Adrenal gland (tissue), 12 donors: Measurements from ENCODE around the gene BDH2. TPM values are rescaled to one million over a fixed set of nuclear protein-coding genes. Genes with fewer than 3 reads are reported as not detected.

Source experiments
- DNase-seq, 7 donors: peaks; one replicate each; pipeline ENCODE4 v3.0.0-alpha.2; 2019 to 2020
- H3K27ac ChIP-seq, 5 donors: fragments of 200-600 bp; sonication (generic) in 4 of 5; 1 replicate in 3 of 5; 2 replicates in 2 of 5; pipeline versions ENCODE4 v1.5.1 to v1.8.0; 2016 to 2020; ENCODE audit warnings: mild to moderate bottlenecking in 1 of 5
- H3K27me3 ChIP-seq: fragments of 200-600 bp; 2 replicates; pipeline ENCODE4 v1.8.0; 2021
- H3K36me3 ChIP-seq, 2 donors: fragments of 200-600 bp; replicated peaks in 1 of 2; 1 replicate in 1 of 2; 2 replicates in 1 of 2; pipeline versions ENCODE4 v1.5.1 to v1.8.0; 2018 to 2022
- H3K4me1 ChIP-seq, 2 donors: fragments of 200-600 bp; replicated peaks in 1 of 2; 1 replicate in 1 of 2; 2 replicates in 1 of 2; pipeline versions ENCODE4 v1.5.1 to v1.8.0; 2018 to 2021
- H3K4me3 ChIP-seq, 4 donors: fragments of 200-600 bp; sonication (generic) in 3 of 4; one replicate each; pipeline ENCODE4 v1.5.1; 2016 to 2018
- H3K9me3 ChIP-seq, 3 donors: fragments of 200-600 bp; sonication (generic) in 1 of 3; replicated peaks in 1 of 3; 1 replicate in 2 of 3; 2 replicates in 1 of 3; pipeline versions ENCODE4 v1.5.1 to v1.8.0; 2016 to 2021
- POLR2A ChIP-seq, 2 donors: fragments of 450-650 bp; IDR thresholded peaks; one replicate each; pipeline ENCODE4 v1.6.1; 2017; ENCODE audit warnings: antibody characterized with exemption in 2 of 2, mild to moderate bottlenecking in 2 of 2, moderate library complexity in 1 of 2
- WGBS, 4 donors: extraction: QIAGEN DNeasy Blood & Tissue Kit in 2 of 4; methylation state at CpG; one replicate each; pipeline versions ENCODE4 v1.1.5 to v1.1.7; 2013 to 2017; 5-methylcytosine and 5-hydroxymethylcytosine counted together
- intact Hi-C, 2 donors: fragments of 100-400 bp; cut with DNase I; formaldehyde crosslinking; loops; one replicate each; pipeline versions ENCODE4 v1.14.1 to v1.15.0; 2022 to 2023
- polyA plus RNA-seq, 3 donors: library from polyadenylated mRNA; stranded (reverse); fragments of 200-250 nt in 2 of 3; fragments of 350-450 nt in 1 of 3; fragmentation: Illumina TruSeq in 1 of 3; extraction: RNeasy Lipid Tissue Mini Kit (QIAGEN cat#74804) in 1 of 3; gene quantifications; one replicate each; pipeline ENCODE4 v1.2.3, GENCODE V29; 2013 to 2014
- total RNA-seq, 9 donors: library from RNA; depleted of rRNA in 4 of 9; stranded (reverse); fragments of >200 nt in 4 of 9; fragments of 120-200 nt in 1 of 9; fragmentation: NEBNext Ultra II Directional in 1 of 9; extraction: Animal tissue kit (Norgen Biotek cat#: 25700) in 1 of 9; gene quantifications; one replicate each; pipeline versions ENCODE4 v1.1.0 to v1.2.4, GENCODE V29; 2013 to 2023
- TF ChIP-seq, protein P1 (sequence below), 6 experiments: fragments of 450-650 bp in 4 of 6; fragments of 200-600 bp in 2 of 6; sonication (generic) in 1 of 6; IDR thresholded peaks; 1 replicate in 5 of 6; 2 replicates in 1 of 6; pipeline versions ENCODE4 v1.5.1 to v1.8.0; 2016 to 2021; ENCODE audit warnings: antibody characterized with exemption in 6 of 6, mild to moderate bottlenecking in 2 of 6, moderate library complexity in 1 of 6
- donor health status: healthy with polysubstance abuse.
- donor health status: Bipolar disorder and iron deficiency.
- donor health status: DM: yes; HTN: yes; CAD: no.
- donor health status: DM: no; HTN: no; CAD: no.
- donor health status: DM: no; HTN: no; CAD: no.
- donor health status: DM: yes; HTN: yes; CAD: no.

BDH2 gene
- total and polyA plus RNA-seq, 12 donors: 84.6 to 209 (median 113) TPM

DNA sequence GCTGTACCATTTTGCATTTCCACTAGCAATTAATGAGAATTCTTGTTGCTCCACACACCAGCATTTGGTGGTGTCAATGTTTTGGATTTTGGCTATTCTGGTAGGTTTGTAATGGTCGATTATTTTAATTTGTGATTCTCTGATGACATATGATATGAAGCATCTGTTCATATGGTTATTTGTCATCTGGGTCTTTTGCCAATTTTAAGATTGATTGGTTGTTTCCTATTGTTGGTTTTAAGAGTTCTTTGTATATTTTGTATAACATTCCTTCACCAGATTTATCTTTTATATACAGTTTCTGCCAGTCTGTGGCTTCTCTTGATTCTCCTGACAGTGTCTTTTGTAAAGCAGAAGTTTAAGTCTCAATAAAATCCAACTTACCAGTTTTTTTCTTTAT, 18.5 kb upstream of the BDH2 start:
- Histone ChIP-seq H3K4me3 (no peak overlapping the region), H3K27ac (no peak overlapping the region), H3K4me1 (no peaks in the 10 kb centered on the region), H3K36me3 (no peaks in the 10 kb centered on the region), H3K27me3 (no peaks in the 10 kb centered on the region), H3K9me3 (peaks cover 0 to 5% (median 0%) of the 10 kb centered on the region in 3 donors)
- intact Hi-C loops: no loop called here
- no peak for DNase-seq
- WGBS, 4 donors: 81 to 89% (median 86%) methylated on average over 1 of the region's 1 CpG
- TF ChIP-seq, protein P1, sequence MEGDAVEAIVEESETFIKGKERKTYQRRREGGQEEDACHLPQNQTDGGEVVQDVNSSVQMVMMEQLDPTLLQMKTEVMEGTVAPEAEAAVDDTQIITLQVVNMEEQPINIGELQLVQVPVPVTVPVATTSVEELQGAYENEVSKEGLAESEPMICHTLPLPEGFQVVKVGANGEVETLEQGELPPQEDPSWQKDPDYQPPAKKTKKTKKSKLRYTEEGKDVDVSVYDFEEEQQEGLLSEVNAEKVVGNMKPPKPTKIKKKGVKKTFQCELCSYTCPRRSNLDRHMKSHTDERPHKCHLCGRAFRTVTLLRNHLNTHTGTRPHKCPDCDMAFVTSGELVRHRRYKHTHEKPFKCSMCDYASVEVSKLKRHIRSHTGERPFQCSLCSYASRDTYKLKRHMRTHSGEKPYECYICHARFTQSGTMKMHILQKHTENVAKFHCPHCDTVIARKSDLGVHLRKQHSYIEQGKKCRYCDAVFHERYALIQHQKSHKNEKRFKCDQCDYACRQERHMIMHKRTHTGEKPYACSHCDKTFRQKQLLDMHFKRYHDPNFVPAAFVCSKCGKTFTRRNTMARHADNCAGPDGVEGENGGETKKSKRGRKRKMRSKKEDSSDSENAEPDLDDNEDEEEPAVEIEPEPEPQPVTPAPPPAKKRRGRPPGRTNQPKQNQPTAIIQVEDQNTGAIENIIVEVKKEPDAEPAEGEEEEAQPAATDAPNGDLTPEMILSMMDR (IDR thresholded peaks at IDR 0.05): no peak
- no peak for TF ChIP-seq POLR2A (IDR thresholded peaks at IDR 0.05)

DNA sequence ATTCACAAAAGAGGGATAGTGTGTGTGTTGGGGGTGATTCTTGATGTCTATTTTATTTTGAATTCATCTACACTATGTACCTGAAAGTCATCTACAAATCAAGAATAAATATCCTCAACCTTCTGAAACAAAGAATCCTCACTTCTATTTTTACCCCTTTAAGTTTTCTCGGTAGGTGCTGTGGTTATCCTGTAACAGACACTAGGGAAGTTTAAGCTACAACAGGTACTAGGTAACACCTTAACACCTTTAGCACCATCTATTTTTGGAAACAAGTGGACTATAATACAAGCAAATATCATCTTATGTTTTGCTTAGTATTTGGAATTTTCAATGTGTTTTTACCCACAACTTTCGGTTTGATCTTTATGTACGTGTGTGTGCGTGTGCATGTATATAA, 12.0 kb upstream of the BDH2 start:
- TF ChIP-seq, protein P1 (IDR thresholded peaks at IDR 0.05): no peak
- no peak for TF ChIP-seq POLR2A (IDR thresholded peaks at IDR 0.05)
- H3K36me3 ChIP-seq: no peaks in the 10 kb centered on the region
- H3K4me1 ChIP-seq: no peaks in the 10 kb centered on the region
- intact Hi-C loops: no loop called here
- H3K9me3 ChIP-seq: no peaks in the 10 kb centered on the region
- WGBS, 4 donors: 77 to 97% (median 87%) methylated on average over 4 of the region's 4 CpGs
- no peaks in the 10 kb centered on the region for H3K27me3 ChIP-seq
- H3K4me3 ChIP-seq: no peak overlapping the region
- no peak for DNase-seq
- no peak overlapping the region for H3K27ac ChIP-seq

DNA sequence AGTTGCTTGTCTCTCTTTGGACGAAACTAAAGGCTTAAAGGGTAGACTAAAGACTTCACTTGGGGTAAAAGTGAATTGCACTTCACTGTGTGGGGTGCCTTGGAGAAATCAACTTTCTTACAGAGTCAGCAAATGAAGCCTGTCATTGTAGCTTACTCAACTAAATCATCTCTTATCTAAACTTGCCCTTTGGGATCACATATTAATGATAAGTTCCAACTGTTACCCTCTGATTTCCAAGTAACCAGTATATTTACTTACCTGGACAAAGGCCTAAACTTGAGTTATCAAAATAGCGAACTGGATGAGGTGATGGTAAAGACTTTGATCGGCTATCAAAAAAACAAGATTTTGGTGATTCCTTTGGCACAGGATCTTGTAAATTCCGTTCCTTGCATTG, 8.9 kb upstream of the BDH2 start:
- intact Hi-C loops: loop anchor here in 1 of 2 donors (10.0 kb wide), 1 partner anchor 664 kb away; no protein-coding TSS in a partner anchor

DNA sequence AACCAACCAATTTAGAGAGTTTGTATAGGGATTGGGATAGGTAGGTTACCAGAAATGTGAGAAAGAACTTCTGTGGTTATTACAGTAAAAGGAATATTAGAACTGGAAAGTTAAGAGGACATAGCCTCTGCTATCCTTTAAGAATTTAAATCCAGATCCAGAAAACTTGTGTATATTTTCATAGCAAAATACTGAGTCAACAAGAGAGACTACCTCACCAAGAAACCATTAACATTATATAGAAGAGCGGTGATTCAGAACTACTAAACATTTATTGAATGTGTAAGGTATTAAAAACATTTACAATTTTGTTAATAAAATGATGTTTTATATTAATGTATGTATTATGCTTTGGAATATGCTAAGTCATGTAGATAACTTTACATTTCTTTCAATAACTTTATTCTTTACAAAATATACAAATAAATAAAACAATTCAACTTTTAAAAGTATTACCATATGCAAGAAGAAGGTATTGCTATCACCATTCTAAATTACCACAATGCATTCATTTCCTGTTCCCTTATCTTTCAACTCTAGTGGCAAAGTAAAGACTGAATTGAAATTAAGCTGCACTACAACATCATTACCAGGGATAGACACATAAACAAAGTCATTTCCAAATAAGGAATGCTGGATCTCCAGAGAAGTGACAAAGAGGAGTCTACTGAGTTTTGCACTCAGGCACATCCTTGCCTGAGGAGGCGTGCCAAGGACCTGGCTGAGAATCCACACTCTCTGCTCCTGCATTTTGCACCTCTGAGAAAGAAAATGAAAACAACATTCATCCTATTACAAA, 6.1 kb upstream of the BDH2 start:
- no peaks in the 10 kb centered on the region for H3K9me3 ChIP-seq
- no peak for DNase-seq
- no peak overlapping the region for H3K4me3 ChIP-seq
- TF ChIP-seq, protein P1 (IDR thresholded peaks at IDR 0.05): no peak
- no peak for TF ChIP-seq POLR2A (IDR thresholded peaks at IDR 0.05)
- H3K27me3 ChIP-seq: no peaks in the 10 kb centered on the region
- no peaks in the 10 kb centered on the region for H3K36me3 ChIP-seq
- H3K4me1 ChIP-seq: no peaks in the 10 kb centered on the region
- no peak overlapping the region for H3K27ac ChIP-seq
- intact Hi-C loops: loop anchor here in 1 of 2 donors (10.0 kb wide), 1 partner anchor 661 kb away; no protein-coding TSS in a partner anchor
- 93 to 100% (median 97%) methylated on average over 2 of the region's 2 CpGs for WGBS, 4 donors

More for the DNA sequence above, 8.9 kb upstream of the BDH2 start:
- WGBS, 4 donors: 90 to 96% (median 92%) methylated on average over 4 of the region's 4 CpGs
- Histone ChIP-seq H3K27me3 (no peaks in the 10 kb centered on the region), H3K27ac (no peak overlapping the region), H3K36me3 (no peaks in the 10 kb centered on the region), H3K4me1 (no peaks in the 10 kb centered on the region), H3K4me3 (no peak overlapping the region), H3K9me3 (no peaks in the 10 kb centered on the region)
- TF ChIP-seq, protein P1 (IDR thresholded peaks at IDR 0.05): no peak
- TF ChIP-seq POLR2A (IDR thresholded peaks at IDR 0.05): no peak
- no peak for DNase-seq
